ENCODE data around the gene KRT10. TPM values are rescaled to one million over a fixed set of nuclear protein-coding genes. Genes with fewer than 3 reads are reported as not detected.

Gene KRT10
- total RNA-seq, 1 experiment from 2014 or later: 62.3 TPM

- Histone ChIP-seq H2AFZ (ENCODE audit: low read depth, low read length, poor library complexity, severe bottlenecking) (no peak overlapping the region), H3K4me1 (ENCODE audit: control insufficient read depth in 1 of 2, insufficient read depth in 2 of 2, low read length in 2 of 2) (no peaks in the 10 kb centered on the region), H4K20me1 (ENCODE audit: insufficient read depth) (no peaks in the 10 kb centered on the region), H3K9ac (ENCODE audit: low read length) (no peak overlapping the region), H3K9me2 (ENCODE audit: insufficient read depth) (no peaks in the 10 kb centered on the region), H3K79me2 (ENCODE audit: insufficient read depth, low read length) (no peaks in the 10 kb centered on the region), H3K36me3 (ENCODE audit: control insufficient read depth in 1 of 2, insufficient read depth in 2 of 2, low read length in 2 of 2) (no peaks in the 10 kb centered on the region), H3K4me3 (replicated peaks in 1 of 2; ENCODE audit: low read depth in 1 of 2, low read length in 2 of 2) (no peak overlapping the region), H3K27me3 (ENCODE audit: insufficient read depth, low read length) (no peaks in the 10 kb centered on the region), H3K9me3 (ENCODE audit: control insufficient read depth in 1 of 2, insufficient read depth in 1 of 2, low read depth in 1 of 2, low read length in 2 of 2) (no peaks in the 10 kb centered on the region), H3K4me2 (ENCODE audit: low read length) (no peak overlapping the region), H3K27ac (ENCODE audit: low read depth, low read length) (no peak overlapping the region)
- ChIA-PET POLR2A (no interaction called here), CTCF (no interaction called here), RAD21 (ENCODE audit: low non-redundant PET in 1 of 2, low total read pairs in 2 of 2, uncharacterized antibody in 2 of 2, unreplicated experiment in 2 of 2) (no interaction called here)
- no TSS peak for BruUV-seq (replicated peaks)
- TF ChIP-seq FOSL1 (IDR thresholded peaks at IDR 0.05; ENCODE audit: low read depth) (no peak), CBX3 (IDR thresholded peaks at IDR 0.05; ENCODE audit: low read depth) (no peak), POLR2A (IDR thresholded peaks at IDR 0.05; ENCODE audit: borderline replicate concordance, extremely low read depth, insufficient read depth, insufficient read length) (no peak), POLR2AphosphoS5 (IDR thresholded peaks at IDR 0.05; ENCODE audit: low read depth, low read length) (no peak), SIN3A (IDR thresholded peaks at IDR 0.05; ENCODE audit: low read depth) (no peak), ZBTB33 (IDR thresholded peaks at IDR 0.05; ENCODE audit: extremely low read depth, insufficient replicate concordance, low read length) (no peak), SRF (IDR thresholded peaks at IDR 0.05; ENCODE audit: low read depth) (no peak), SP1 (IDR thresholded peaks at IDR 0.05; ENCODE audit: low read depth) (no peak), REST (IDR thresholded peaks at IDR 0.05; ENCODE audit: low read depth) (no peak), TCF7L2 (IDR thresholded peaks at IDR 0.05; ENCODE audit: borderline replicate concordance, extremely low read depth, insufficient read depth, insufficient read length) (no peak), ZNF274 (IDR thresholded peaks at IDR 0.05; ENCODE audit: low read depth, low read length) (no peak), CTCF (IDR thresholded peaks at IDR 0.05 in 2 of 3, conservative IDR thresholded peaks at IDR 0.05 in 1 of 3; ENCODE audit: borderline replicate concordance in 1 of 3, insufficient read depth in 1 of 3, low read depth in 2 of 3, low read length in 2 of 3) (no peak), ATF3 (IDR thresholded peaks at IDR 0.05) (no peak), MAX (IDR thresholded peaks at IDR 0.05) (no peak), JUND (IDR thresholded peaks at IDR 0.05) (no peak), CEBPB (IDR thresholded peaks at IDR 0.05; ENCODE audit: low read depth) (no peak), ZFX (IDR thresholded peaks at IDR 0.05) (no peak), ELF1 (IDR thresholded peaks at IDR 0.05; ENCODE audit: borderline replicate concordance, low read depth) (no peak), EGR1 (IDR thresholded peaks at IDR 0.05; ENCODE audit: low read depth) (no peak), YY1 (IDR thresholded peaks at IDR 0.05; ENCODE audit: extremely low read depth, insufficient replicate concordance, low read depth, low read length) (no peak)
- no peak for DNase-seq (ENCODE audit: low read depth, low spot score)
- intact Hi-C loops (cut with micrococcal nuclease): no loop called here
- ATAC-seq: no peak
Observed at GRCh38 chr17:40871316-40871715, 48.9 kb upstream of the KRT10 start.
